Heart right ventricle (tissue), 16 donors: Measurements from ENCODE around the gene EGFLAM. TPM values are rescaled to one million over a fixed set of nuclear protein-coding genes. Genes with fewer than 3 reads are reported as not detected.

Experiments
- ATAC-seq, 8 donors: fragments of 200-7000 bp; cut with Tn5 transposase; one replicate each; pipeline ENCODE4 v1.9.1; 2020; ENCODE audit warnings: mild to moderate bottlenecking in 8 of 8, moderate library complexity in 8 of 8, moderate number of reproducible peaks in 1 of 8
- DNase-seq, 2 donors: peaks; one replicate each; pipeline ENCODE4 v3.0.0-alpha.2; 2020
- H3K27ac ChIP-seq, 10 donors: fragments of 200-600 bp; sonication (generic) in 2 of 10; one replicate each; pipeline versions ENCODE4 v1.5.0 to v1.8.0; 2020 to 2022; ENCODE audit warnings: mild to moderate bottlenecking in 3 of 10
- H3K27me3 ChIP-seq, 7 donors: fragments of 200-600 bp; one replicate each; pipeline ENCODE4 v1.8.0; 2021 to 2022; ENCODE audit warnings: mild to moderate bottlenecking in 2 of 7
- H3K36me3 ChIP-seq, 9 donors: fragments of 200-600 bp; sonication (generic) in 1 of 9; one replicate each; pipeline versions ENCODE4 v1.5.0 to v1.8.0; 2020 to 2022; ENCODE audit warnings: mild to moderate bottlenecking in 2 of 9
- H3K4me1 ChIP-seq, 9 donors: fragments of 200-600 bp; sonication (generic) in 1 of 9; one replicate each; pipeline versions ENCODE4 v1.5.0 to v1.8.0; 2020 to 2022; ENCODE audit warnings: mild to moderate bottlenecking in 4 of 9
- H3K4me3 ChIP-seq, 10 donors: fragments of 200-600 bp; sonication (generic) in 2 of 10; one replicate each; pipeline versions ENCODE4 v1.5.0 to v1.8.0; 2020 to 2022; ENCODE audit warnings: mild to moderate bottlenecking in 7 of 10, moderate library complexity in 2 of 10
- H3K9me3 ChIP-seq, 11 donors: fragments of 200-600 bp in 10 of 11; sonication (generic) in 2 of 11; one replicate each; pipeline versions ENCODE4 v1.5.0 to v1.8.0; 2013 to 2022; ENCODE audit warnings: mild to moderate bottlenecking in 2 of 11, control low read depth in 1 of 11, moderate library complexity in 1 of 11
- CTCF ChIP-seq, 9 donors: fragments of 200-600 bp; sonication (generic) in 2 of 9; IDR thresholded peaks; one replicate each; pipeline versions ENCODE4 v1.5.0 to v1.8.0; 2021 to 2022; ENCODE audit warnings: antibody characterized with exemption in 9 of 9, mild to moderate bottlenecking in 5 of 9, moderate library complexity in 1 of 9
- WGBS, 2 donors: extraction: QIAGEN DNeasy Blood & Tissue Kit; methylation state at CpG; one replicate each; pipeline ENCODE4 v1.1.7; 2013; ENCODE audit warnings: inconsistent platforms in 1 of 2; 5-methylcytosine and 5-hydroxymethylcytosine counted together
- intact Hi-C, 10 donors: fragments of 100-400 bp; cut with DNase I; formaldehyde crosslinking; loops; one replicate each; pipeline versions ENCODE4 v1.11.1 to v1.14.2; 2022
- polyA plus RNA-seq, 2 donors: library from polyadenylated mRNA; stranded (reverse); fragments of 200-250 nt; gene quantifications; one replicate each; pipeline ENCODE4 v1.2.3, GENCODE V29; 2013
- total RNA-seq, 10 donors: library from RNA; stranded (reverse); fragmentation: NEBNext Ultra II Directional in 3 of 10; extraction: Animal tissue kit (Norgen Biotek cat#: 25700) in 3 of 10; gene quantifications; one replicate each; pipeline versions ENCODE4 v1.2.1 to v1.2.4, GENCODE V29; 2021 to 2023
- donor health status: Arrhythmogenic right ventricular cardiomyopathy.
- donor health status: ischemic (EF 13 %, LVEDD 7.1; RV severe dilation, severe dysfunction).
- donor health status: healthy with polysubstance abuse.
- donor health status: DM: no; HTN: yes; CAD: no.
- donor health status: DM: no; HTN: no; CAD: no.
- donor health status: ischemic (EF 25% LVEDD 6.9; RV normal size, moderate dysfunction).
- donor health status: ischemic (EF 25% LVEDD 5.7; RV mildly dilated, moderate dysfunction).
- donor health status: healthy.
- donor health status: DM: yes; HTN: yes; CAD: no.
- donor health status: Ischemic cardiomyopathy.
- donor health status: ischemic (EF 35%, LVEDD 5.7; RV mildly dilated, moderate dysfunction).
- donor health status: nonischemic (EF 11% LVEDD 7.7; RV severe dilation, severe dysfunction).
- donor health status: DM: yes; HTN: yes; CAD: no.
- donor health status: PGD.
- donor health status: ischemic (EF 29% LVEDD 5.4; RV normal size, mild dysfunction).
- donor health status: nonischemic (EF 23%, LVEDD 6.1; RV moderate dilation, normal function).

The EGFLAM gene
- total and polyA plus RNA-seq, 12 donors, result 3.4 to 15.3 (median 7.6) TPM

- no peak for ATAC-seq
- intact Hi-C loops, result loop anchor here in 1 of 10 donors (10.0 kb wide), 1 partner anchor 493 kb away; no protein-coding TSS in a partner anchor
- 95 to 96% methylated on average over 1 of the region's 1 CpG for WGBS, 2 donors
- H3K4me1 ChIP-seq, result peaks cover 6 to 28% (median 18%) of the 10 kb centered on the region in 9 donors
- TF ChIP-seq CTCF (IDR thresholded peaks at IDR 0.05), result no peak
- H3K27ac ChIP-seq, result no peak overlapping the region
- no peak overlapping the region for H3K4me3 ChIP-seq
- H3K36me3 ChIP-seq, result no peaks in the 10 kb centered on the region
- H3K27me3 ChIP-seq, result peaks cover 0 to 59% (median 0%) of the 10 kb centered on the region in 7 donors
- DNase-seq, result no peak
- no peaks in the 10 kb centered on the region for H3K9me3 ChIP-seq
Observed at GRCh38 chr5:38431242-38431853, 173.0 kb downstream of the EGFLAM start.

GRCh38 chr5:38433160-38433861 lies 175.0 kb downstream of the EGFLAM start:
- peak; percentile 59 to 76 for DNase-seq
- ATAC-seq, result peak; percentile 84 to 91 (median 88)

GRCh38 chr5:38434966-38435705 lies 176.8 kb downstream of the EGFLAM start:
- 90 to 94% methylated on average over 7 of the region's 7 CpGs for WGBS, 2 donors
- no peak for TF ChIP-seq CTCF (IDR thresholded peaks at IDR 0.05)
- Histone ChIP-seq H3K36me3 (peaks cover 0 to 12% (median 0%) of the 10 kb centered on the region in 9 donors), H3K9me3 (no peaks in the 10 kb centered on the region), H3K27ac (no peak overlapping the region), H3K27me3 (peaks cover 0 to 72% (median 0%) of the 10 kb centered on the region in 7 donors), H3K4me1 (peaks cover 6 to 32% (median 18%) of the 10 kb centered on the region in 9 donors), H3K4me3 (no peak overlapping the region)
- DNase-seq (no peak), ATAC-seq (no peak)
- intact Hi-C loops, result loop anchor here in 2 of 10 donors (5.0 to 10.0 kb wide), 3 partner anchors 237 to 490 kb away; no protein-coding TSS in a partner anchor

More at GRCh38 chr5:38433160-38433861, 175.0 kb downstream of the EGFLAM start:
- peaks cover 6 to 35% (median 18%) of the 10 kb centered on the region in 9 donors for H3K4me1 ChIP-seq
- H3K36me3 ChIP-seq, result peaks cover 0 to 6% (median 0%) of the 10 kb centered on the region in 9 donors
- 6 to 9% methylated on average over 6 of the region's 6 CpGs for WGBS, 2 donors
- H3K27me3 ChIP-seq, result peaks cover 0 to 65% (median 0%) of the 10 kb centered on the region in 7 donors
- H3K9me3 ChIP-seq, result no peaks in the 10 kb centered on the region
- TF ChIP-seq CTCF (IDR thresholded peaks at IDR 0.05), result peak in 1 of 9 donors; percentile 19
- peak overlapping the region in 6 of 10 donors; percentile 14 to 69 (median 36) for H3K27ac ChIP-seq
- no peak overlapping the region for H3K4me3 ChIP-seq
- intact Hi-C loops, result loop anchor here in 1 of 10 donors (10.0 kb wide), 1 partner anchor 491 kb away; no protein-coding TSS in a partner anchor

DNA sequence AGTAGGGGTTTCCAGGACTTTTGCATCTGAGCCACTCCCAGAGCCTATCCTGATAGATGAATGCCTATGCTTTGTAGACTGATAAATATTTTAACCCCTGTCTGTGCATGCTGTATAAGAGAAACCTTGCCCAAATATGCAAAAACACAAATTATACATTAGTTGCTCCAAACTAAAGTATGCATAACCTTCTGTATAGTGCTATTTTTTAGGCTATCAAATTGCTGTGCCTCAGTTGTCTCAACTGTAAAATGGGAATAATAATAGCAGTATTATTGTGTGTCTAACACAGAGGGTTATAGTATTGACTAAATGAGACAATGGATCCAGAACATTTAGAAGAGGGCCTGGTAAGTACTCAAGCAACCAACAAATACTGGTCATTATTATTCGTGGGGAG lies 180.4 kb downstream of the EGFLAM start:
- H3K4me1 ChIP-seq, result peaks cover 2 to 25% (median 6%) of the 10 kb centered on the region in 9 donors
- no peak for DNase-seq
- TF ChIP-seq CTCF (IDR thresholded peaks at IDR 0.05), result no peak
- no peaks in the 10 kb centered on the region for H3K9me3 ChIP-seq
- intact Hi-C loops, result loop anchor here in 2 of 10 donors (5.0 to 10.0 kb wide), 3 partner anchors 234 to 486 kb away; no protein-coding TSS in a partner anchor
- peaks cover 0 to 12% (median 0%) of the 10 kb centered on the region in 9 donors for H3K36me3 ChIP-seq
- no peak overlapping the region for H3K4me3 ChIP-seq
- no peak overlapping the region for H3K27ac ChIP-seq
- ATAC-seq, result no peak
- 93 to 100% methylated on average over 1 of the region's 1 CpG for WGBS, 2 donors
- H3K27me3 ChIP-seq, result peaks cover 0 to 61% (median 0%) of the 10 kb centered on the region in 7 donors
